Liver (tissue), 9 donors: ENCODE measurements around the gene ZDHHC14. TPM values are rescaled to one million over a fixed set of nuclear protein-coding genes. Genes with fewer than 3 reads are reported as not detected.

ENCODE experiments used
- DNase-seq: peaks from one replicate; pipeline ENCODE4 v3.0.0-alpha.2; 2017; ENCODE audit warnings: low spot score
- H3K27ac ChIP-seq, 2 donors: one replicate each; pipeline ENCODE4 v1.7.0; 2013; ENCODE audit warnings: inconsistent platforms in 2 of 2, low read length in 2 of 2, control low read depth in 1 of 2, low read depth in 1 of 2, mild to moderate bottlenecking in 1 of 2
- H3K27me3 ChIP-seq, 4 donors: one replicate each; pipeline versions ENCODE4 v1.6.1 to v1.7.0; 2013; ENCODE audit warnings: low read length in 3 of 4, inconsistent platforms in 1 of 4, mild to moderate bottlenecking in 1 of 4, moderate library complexity in 1 of 4; ENCODE audit not compliant: control insufficient read depth in 4 of 4, insufficient read depth in 4 of 4
- H3K36me3 ChIP-seq, 4 donors: one replicate each; pipeline versions ENCODE4 v1.6.1 to v1.7.0; 2013; ENCODE audit warnings: low read length in 3 of 4, mild to moderate bottlenecking in 3 of 4, low read depth in 1 of 4, moderate library complexity in 1 of 4; ENCODE audit not compliant: control insufficient read depth in 4 of 4, insufficient read depth in 3 of 4
- H3K4me1 ChIP-seq, 4 donors: one replicate each; pipeline versions ENCODE4 v1.6.1 to v1.7.0; 2013; ENCODE audit warnings: low read length in 3 of 4, mild to moderate bottlenecking in 3 of 4, moderate library complexity in 1 of 4; ENCODE audit not compliant: control insufficient read depth in 4 of 4, insufficient read depth in 4 of 4
- H3K4me3 ChIP-seq, 3 donors: one replicate each; pipeline versions ENCODE4 v1.6.1 to v1.7.0; 2013; ENCODE audit warnings: low read length in 3 of 3, control low read depth in 1 of 3, low read depth in 1 of 3, mild to moderate bottlenecking in 1 of 3
- H3K9ac ChIP-seq, 2 donors: one replicate each; pipeline ENCODE4 v1.7.0; 2013; ENCODE audit warnings: low read length in 2 of 2, mild to moderate bottlenecking in 2 of 2, moderate library complexity in 2 of 2, control low read depth in 1 of 2, low read depth in 1 of 2
- H3K9me3 ChIP-seq, 4 donors: one replicate each; pipeline versions ENCODE4 v1.6.1 to v1.7.0; 2013; ENCODE audit warnings: low read length in 3 of 4; ENCODE audit not compliant: control insufficient read depth in 4 of 4
- EGR1 ChIP-seq, 2 donors: IDR thresholded peaks; 2 replicates each; pipeline ENCODE4 v1.6.1; 2016 to 2018; ENCODE audit warnings: antibody characterized with exemption in 2 of 2, low read depth in 2 of 2
- FOXA1 ChIP-seq: IDR thresholded peaks from 2 replicates; pipeline ENCODE4 v1.6.1; 2016; ENCODE audit warnings: antibody characterized with exemption
- FOXA2 ChIP-seq: IDR thresholded peaks from 2 replicates; pipeline ENCODE4 v1.6.1; 2016; ENCODE audit warnings: antibody characterized with exemption
- GABPA ChIP-seq, 2 donors: IDR thresholded peaks in 1 of 2; conservative IDR thresholded peaks in 1 of 2; 2 replicates each; pipeline ENCODE4 v1.6.1; 2016; ENCODE audit warnings: antibody characterized with exemption in 2 of 2, mild to moderate bottlenecking in 1 of 2, moderate library complexity in 1 of 2
- HNF4G ChIP-seq: IDR thresholded peaks from 2 replicates; pipeline ENCODE4 v1.6.1; 2016; ENCODE audit warnings: antibody characterized with exemption
- RAD21 ChIP-seq, 2 donors: IDR thresholded peaks; 2 replicates each; pipeline ENCODE4 v1.6.1; 2016; ENCODE audit warnings: antibody characterized with exemption in 2 of 2, mild to moderate bottlenecking in 2 of 2
- RXRA ChIP-seq, 2 donors: IDR thresholded peaks; 2 replicates each; pipeline ENCODE4 v1.6.1; 2017 to 2018; ENCODE audit warnings: antibody characterized with exemption in 2 of 2, mild to moderate bottlenecking in 1 of 2
- SP1 ChIP-seq: IDR thresholded peaks from 2 replicates; pipeline ENCODE4 v1.6.1; 2018; ENCODE audit warnings: antibody characterized with exemption, mild to moderate bottlenecking
- TAF1 ChIP-seq: conservative IDR thresholded peaks from 2 replicates; pipeline ENCODE4 v1.6.1; 2016; ENCODE audit warnings: antibody characterized with exemption, mild to moderate bottlenecking
- YY1 ChIP-seq: IDR thresholded peaks from 2 replicates; pipeline ENCODE4 v1.6.1; 2016; ENCODE audit warnings: antibody characterized with exemption, mild to moderate bottlenecking
- WGBS: extraction: QIAGEN DNeasy Blood & Tissue Kit; methylation state at CpG from one replicate; pipeline ENCODE4 v1.1.7; 2013; 5-methylcytosine and 5-hydroxymethylcytosine counted together
- polyA plus RNA-seq, 2 donors: library from polyadenylated mRNA; stranded (reverse) in 1 of 2; unstranded in 1 of 2; fragments of 200-250 nt in 1 of 2; fragments of >200 nt in 1 of 2; fragmentation: Nextera tagmentation in 1 of 2; extraction: Ambion mirVana in 1 of 2; gene quantifications; one replicate each; pipeline versions ENCODE4 v1.2.1 to v1.2.3, GENCODE V29; 2013 to 2015
- total RNA-seq, 2 donors: library from RNA; depleted of rRNA; stranded (reverse); fragments of >200 nt; gene quantifications; one replicate each; pipeline ENCODE4 v1.2.3, GENCODE V29; 2014
- TF ChIP-seq, protein P1 (sequence below): IDR thresholded peaks from 2 replicates; pipeline ENCODE4 v1.6.1; 2016; ENCODE audit warnings: antibody characterized with exemption
- TF ChIP-seq, protein P2 (sequence below): IDR thresholded peaks from 2 replicates; pipeline ENCODE4 v1.6.1; 2016; ENCODE audit warnings: antibody characterized with exemption
- TF ChIP-seq, protein P3 (sequence below): IDR thresholded peaks from 2 replicates; pipeline ENCODE4 v1.6.1; 2016; ENCODE audit warnings: antibody characterized with exemption, mild to moderate bottlenecking
- TF ChIP-seq, protein P4 (sequence below): IDR thresholded peaks from 2 replicates; pipeline ENCODE4 v1.6.1; 2016; ENCODE audit warnings: antibody characterized with exemption
- donor health status: healthy.
- donor health status: healthy.
- donor health status: healthy.
- donor health status: healthy.
- donor health status: healthy.

The ZDHHC14 gene
- total and polyA plus RNA-seq, 4 donors = 4.4 to 11.7 (median 8.4) TPM

DNA sequence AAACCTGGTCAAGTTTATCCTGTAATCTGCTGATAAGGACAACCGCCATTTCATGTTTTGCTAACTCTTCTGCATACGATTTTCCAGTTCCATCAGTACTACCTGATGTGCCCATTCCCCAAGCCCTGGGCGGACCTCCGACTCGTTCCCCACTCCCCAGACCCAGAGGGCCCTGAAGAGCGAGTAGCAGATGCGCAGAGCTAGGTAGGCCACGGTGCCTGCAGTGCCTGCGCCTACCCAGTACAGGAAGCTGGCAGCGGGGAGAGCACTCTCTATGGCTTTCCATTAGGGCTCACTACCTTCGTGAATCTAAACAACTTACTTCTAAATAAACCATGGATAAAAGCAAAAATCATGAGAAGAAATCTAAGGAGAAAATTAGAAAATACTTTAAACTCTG, 14.3 kb upstream of the ZDHHC14 start:
- Histone ChIP-seq H3K27me3 (no peaks in the 10 kb centered on the region), H3K9ac (no peak overlapping the region), H3K9me3 (no peaks in the 10 kb centered on the region), H3K4me3 (no peak overlapping the region), H3K4me1 (no peaks in the 10 kb centered on the region), H3K27ac (no peak overlapping the region), H3K36me3 (no peaks in the 10 kb centered on the region)
- 91% methylated on average over 11 of the region's 11 CpGs for WGBS
- TF ChIP-seq, protein P1, sequence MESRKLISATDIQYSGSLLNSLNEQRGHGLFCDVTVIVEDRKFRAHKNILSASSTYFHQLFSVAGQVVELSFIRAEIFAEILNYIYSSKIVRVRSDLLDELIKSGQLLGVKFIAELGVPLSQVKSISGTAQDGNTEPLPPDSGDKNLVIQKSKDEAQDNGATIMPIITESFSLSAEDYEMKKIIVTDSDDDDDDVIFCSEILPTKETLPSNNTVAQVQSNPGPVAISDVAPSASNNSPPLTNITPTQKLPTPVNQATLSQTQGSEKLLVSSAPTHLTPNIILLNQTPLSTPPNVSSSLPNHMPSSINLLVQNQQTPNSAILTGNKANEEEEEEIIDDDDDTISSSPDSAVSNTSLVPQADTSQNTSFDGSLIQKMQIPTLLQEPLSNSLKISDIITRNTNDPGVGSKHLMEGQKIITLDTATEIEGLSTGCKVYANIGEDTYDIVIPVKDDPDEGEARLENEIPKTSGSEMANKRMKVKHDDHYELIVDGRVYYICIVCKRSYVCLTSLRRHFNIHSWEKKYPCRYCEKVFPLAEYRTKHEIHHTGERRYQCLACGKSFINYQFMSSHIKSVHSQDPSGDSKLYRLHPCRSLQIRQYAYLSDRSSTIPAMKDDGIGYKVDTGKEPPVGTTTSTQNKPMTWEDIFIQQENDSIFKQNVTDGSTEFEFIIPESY = no peak
- TF ChIP-seq, protein P2, sequence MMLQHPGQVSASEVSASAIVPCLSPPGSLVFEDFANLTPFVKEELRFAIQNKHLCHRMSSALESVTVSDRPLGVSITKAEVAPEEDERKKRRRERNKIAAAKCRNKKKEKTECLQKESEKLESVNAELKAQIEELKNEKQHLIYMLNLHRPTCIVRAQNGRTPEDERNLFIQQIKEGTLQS = no peak
- TF ChIP-seq, protein P3, sequence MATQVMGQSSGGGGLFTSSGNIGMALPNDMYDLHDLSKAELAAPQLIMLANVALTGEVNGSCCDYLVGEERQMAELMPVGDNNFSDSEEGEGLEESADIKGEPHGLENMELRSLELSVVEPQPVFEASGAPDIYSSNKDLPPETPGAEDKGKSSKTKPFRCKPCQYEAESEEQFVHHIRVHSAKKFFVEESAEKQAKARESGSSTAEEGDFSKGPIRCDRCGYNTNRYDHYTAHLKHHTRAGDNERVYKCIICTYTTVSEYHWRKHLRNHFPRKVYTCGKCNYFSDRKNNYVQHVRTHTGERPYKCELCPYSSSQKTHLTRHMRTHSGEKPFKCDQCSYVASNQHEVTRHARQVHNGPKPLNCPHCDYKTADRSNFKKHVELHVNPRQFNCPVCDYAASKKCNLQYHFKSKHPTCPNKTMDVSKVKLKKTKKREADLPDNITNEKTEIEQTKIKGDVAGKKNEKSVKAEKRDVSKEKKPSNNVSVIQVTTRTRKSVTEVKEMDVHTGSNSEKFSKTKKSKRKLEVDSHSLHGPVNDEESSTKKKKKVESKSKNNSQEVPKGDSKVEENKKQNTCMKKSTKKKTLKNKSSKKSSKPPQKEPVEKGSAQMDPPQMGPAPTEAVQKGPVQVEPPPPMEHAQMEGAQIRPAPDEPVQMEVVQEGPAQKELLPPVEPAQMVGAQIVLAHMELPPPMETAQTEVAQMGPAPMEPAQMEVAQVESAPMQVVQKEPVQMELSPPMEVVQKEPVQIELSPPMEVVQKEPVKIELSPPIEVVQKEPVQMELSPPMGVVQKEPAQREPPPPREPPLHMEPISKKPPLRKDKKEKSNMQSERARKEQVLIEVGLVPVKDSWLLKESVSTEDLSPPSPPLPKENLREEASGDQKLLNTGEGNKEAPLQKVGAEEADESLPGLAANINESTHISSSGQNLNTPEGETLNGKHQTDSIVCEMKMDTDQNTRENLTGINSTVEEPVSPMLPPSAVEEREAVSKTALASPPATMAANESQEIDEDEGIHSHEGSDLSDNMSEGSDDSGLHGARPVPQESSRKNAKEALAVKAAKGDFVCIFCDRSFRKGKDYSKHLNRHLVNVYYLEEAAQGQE = no peak
- no peak for TF ChIP-seq GABPA (IDR thresholded peaks at IDR 0.05 in 1 of 2, conservative IDR thresholded peaks at IDR 0.05 in 1 of 2)
- no peak for DNase-seq

DNA sequence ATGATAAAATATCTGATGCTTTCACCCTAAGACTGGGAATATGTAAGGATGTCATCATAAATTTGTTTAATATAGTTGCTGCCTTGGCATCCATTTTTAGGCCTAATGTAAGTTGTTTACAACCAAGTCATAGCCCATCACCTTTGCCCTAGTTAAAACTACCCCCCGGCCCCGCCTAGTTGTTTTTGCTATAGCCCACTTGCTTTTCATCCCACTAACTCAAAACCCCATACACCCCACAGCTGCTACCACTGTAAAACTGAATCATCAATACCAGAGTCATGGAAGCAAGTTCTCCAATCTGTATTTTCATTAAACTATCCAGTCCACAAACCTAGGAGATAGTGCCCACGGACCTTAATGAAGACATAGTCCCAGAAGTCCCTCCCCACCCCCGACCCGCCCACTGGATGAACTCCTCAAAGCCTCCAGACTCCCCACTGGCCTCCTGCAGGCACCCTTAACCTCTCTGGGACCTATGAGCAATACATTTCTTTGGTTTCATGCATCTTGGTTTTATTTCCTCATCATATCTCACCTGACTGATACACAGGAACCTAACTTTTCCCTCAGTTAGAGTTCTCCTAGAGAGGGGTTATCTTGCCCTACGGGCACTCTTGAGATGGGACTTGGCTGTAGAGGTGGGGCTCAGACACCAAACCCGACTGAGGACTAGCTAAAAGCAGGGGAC, 12.5 kb upstream of the ZDHHC14 start:
- no peak overlapping the region for H3K9ac ChIP-seq
- no peak overlapping the region for H3K27ac ChIP-seq
- no peaks in the 10 kb centered on the region for H3K9me3 ChIP-seq
- no peak for DNase-seq
- WGBS = 84% methylated on average over 7 of the region's 7 CpGs
- H3K27me3 ChIP-seq = no peaks in the 10 kb centered on the region
- no peak overlapping the region for H3K4me3 ChIP-seq
- TF ChIP-seq YY1 = no peak
- TF ChIP-seq, protein P4, sequence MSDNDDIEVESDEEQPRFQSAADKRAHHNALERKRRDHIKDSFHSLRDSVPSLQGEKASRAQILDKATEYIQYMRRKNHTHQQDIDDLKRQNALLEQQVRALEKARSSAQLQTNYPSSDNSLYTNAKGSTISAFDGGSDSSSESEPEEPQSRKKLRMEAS = no peak
- TF ChIP-seq RXRA (IDR thresholded peaks at IDR 0.05) = no peak
- TF ChIP-seq, protein P3 = no peak
- TF ChIP-seq FOXA2 = no peak
- TF ChIP-seq, protein P2 = no peak
- TF ChIP-seq RAD21 (IDR thresholded peaks at IDR 0.05) = no peak
- TF ChIP-seq SP1 = no peak
- no peak for TF ChIP-seq TAF1
- no peak for TF ChIP-seq HNF4G
- no peak for TF ChIP-seq EGR1 (IDR thresholded peaks at IDR 0.05; ENCODE audit: low read depth in 2 of 2)
- TF ChIP-seq FOXA1 = no peak
- peaks cover 0 to 2% (median 0%) of the 10 kb centered on the region in 4 donors for H3K4me1 ChIP-seq
- H3K36me3 ChIP-seq = no peaks in the 10 kb centered on the region
